ENCODE data around the gene PLET1. TPM values are rescaled to one million over a fixed set of nuclear protein-coding genes. Genes with fewer than 3 reads are reported as not detected.

Gene PLET1
- total and polyA plus RNA-seq, 12 donors, result not detected

DNA sequence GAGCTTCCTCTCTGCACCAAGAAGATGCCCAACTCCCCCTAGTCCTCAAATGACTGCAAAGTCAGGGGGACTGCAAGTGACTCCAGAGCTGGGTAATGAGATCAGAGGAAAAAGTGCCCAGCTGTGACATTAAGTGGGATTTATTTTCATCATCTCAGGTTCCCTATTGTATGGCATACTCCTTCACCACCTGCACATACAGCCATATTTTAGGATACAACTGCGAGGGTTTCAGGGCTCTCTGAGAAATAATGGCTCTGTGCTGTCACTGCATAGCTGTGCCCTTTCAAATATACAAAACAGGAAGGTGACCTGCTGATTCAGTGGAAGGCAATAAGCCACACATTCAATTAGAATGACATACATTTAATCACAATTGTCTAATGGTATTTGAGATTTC lies 45.6 kb upstream of the PLET1 start:
- intact Hi-C loops (cut with DNase I), result loop anchor here in 1 of 2 donors (10.0 kb wide), 1 partner anchor 149 kb away; no protein-coding TSS in a partner anchor
- Histone ChIP-seq H3K4me1 (replicated peaks in 1 of 2) (peaks cover 8 to 17% of the 10 kb centered on the region in 2 donors), H3K9me3 (replicated peaks in 1 of 3) (no peaks in the 10 kb centered on the region), H3K4me3 (no peak overlapping the region), H3K27ac (no peak overlapping the region), H3K36me3 (replicated peaks in 1 of 2) (no peaks in the 10 kb centered on the region), H3K27me3 (no peaks in the 10 kb centered on the region)
- DNase-seq, result no peak
- WGBS, 4 donors, result 50 to 91% (median 80%) methylated on average over 1 of the region's 1 CpG
- TF ChIP-seq, protein P1, sequence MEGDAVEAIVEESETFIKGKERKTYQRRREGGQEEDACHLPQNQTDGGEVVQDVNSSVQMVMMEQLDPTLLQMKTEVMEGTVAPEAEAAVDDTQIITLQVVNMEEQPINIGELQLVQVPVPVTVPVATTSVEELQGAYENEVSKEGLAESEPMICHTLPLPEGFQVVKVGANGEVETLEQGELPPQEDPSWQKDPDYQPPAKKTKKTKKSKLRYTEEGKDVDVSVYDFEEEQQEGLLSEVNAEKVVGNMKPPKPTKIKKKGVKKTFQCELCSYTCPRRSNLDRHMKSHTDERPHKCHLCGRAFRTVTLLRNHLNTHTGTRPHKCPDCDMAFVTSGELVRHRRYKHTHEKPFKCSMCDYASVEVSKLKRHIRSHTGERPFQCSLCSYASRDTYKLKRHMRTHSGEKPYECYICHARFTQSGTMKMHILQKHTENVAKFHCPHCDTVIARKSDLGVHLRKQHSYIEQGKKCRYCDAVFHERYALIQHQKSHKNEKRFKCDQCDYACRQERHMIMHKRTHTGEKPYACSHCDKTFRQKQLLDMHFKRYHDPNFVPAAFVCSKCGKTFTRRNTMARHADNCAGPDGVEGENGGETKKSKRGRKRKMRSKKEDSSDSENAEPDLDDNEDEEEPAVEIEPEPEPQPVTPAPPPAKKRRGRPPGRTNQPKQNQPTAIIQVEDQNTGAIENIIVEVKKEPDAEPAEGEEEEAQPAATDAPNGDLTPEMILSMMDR (IDR thresholded peaks at IDR 0.05), result no peak
- TF ChIP-seq POLR2A (IDR thresholded peaks at IDR 0.05), result no peak

DNA sequence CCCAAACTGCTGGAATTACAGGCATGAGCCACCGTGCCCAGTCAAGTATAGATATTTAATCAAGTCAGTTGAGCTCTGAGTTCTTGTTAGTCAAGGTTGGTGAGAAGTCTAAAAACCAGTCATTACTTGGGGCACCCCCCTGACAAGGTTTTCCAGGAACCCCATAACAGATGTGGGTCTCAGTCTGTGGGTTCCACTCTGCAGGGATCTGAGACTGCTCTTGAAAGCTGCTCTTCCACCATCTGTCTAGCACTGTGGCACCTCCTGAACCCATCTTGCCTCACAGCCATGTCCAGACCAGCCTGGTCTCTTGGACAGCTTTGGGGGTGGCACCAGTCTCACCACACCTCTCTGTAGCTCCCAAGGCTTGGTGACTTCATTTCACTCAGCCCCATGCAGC lies 44.3 kb upstream of the PLET1 start:
- no peak for DNase-seq
- H3K27ac ChIP-seq, result no peak overlapping the region
- H3K4me3 ChIP-seq, result no peak overlapping the region
- WGBS, 4 donors, result 88 to 100% (median 92%) methylated on average over 1 of the region's 1 CpG
- TF ChIP-seq, protein P1 (IDR thresholded peaks at IDR 0.05), result no peak
- TF ChIP-seq POLR2A (IDR thresholded peaks at IDR 0.05), result no peak
- peaks cover 8 to 17% of the 10 kb centered on the region in 2 donors for H3K4me1 ChIP-seq (replicated peaks in 1 of 2)
- H3K36me3 ChIP-seq (replicated peaks in 1 of 2), result no peaks in the 10 kb centered on the region
- H3K9me3 ChIP-seq (replicated peaks in 1 of 3), result no peaks in the 10 kb centered on the region
- no peaks in the 10 kb centered on the region for H3K27me3 ChIP-seq
- intact Hi-C loops (cut with DNase I), result loop anchor here (5.0 to 10.0 kb wide), 2 partner anchors 150 to 982 kb away; no protein-coding TSS in a partner anchor

DNA sequence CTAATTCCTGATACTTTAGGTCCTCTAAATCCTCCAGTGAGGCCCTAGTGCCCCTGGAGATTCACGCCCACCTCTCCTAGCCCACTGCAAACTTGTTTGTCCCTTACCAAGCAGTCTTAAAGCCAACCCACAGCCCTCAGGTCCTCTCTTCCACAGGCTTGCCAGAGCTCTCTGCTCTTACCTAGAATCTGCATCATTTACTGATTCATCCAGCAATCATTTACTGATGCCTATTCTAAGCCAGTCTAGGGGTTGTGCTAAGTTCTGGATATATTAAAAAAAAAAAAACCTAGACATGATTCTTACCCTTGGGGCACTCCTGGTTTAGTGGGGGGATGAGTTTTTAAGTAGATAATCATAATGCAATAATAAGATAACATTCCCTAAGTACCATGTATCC lies 43.0 kb upstream of the PLET1 start:
- TF ChIP-seq, protein P1 (IDR thresholded peaks at IDR 0.05), result no peak
- TF ChIP-seq POLR2A (IDR thresholded peaks at IDR 0.05), result no peak
- H3K27ac ChIP-seq, result no peak overlapping the region
- no peak overlapping the region for H3K4me3 ChIP-seq
- no peaks in the 10 kb centered on the region for H3K36me3 ChIP-seq (replicated peaks in 1 of 2)
- H3K27me3 ChIP-seq, result no peaks in the 10 kb centered on the region
- no peaks in the 10 kb centered on the region for H3K9me3 ChIP-seq (replicated peaks in 1 of 3)
- DNase-seq, result no peak
- peaks cover 8 to 17% of the 10 kb centered on the region in 2 donors for H3K4me1 ChIP-seq (replicated peaks in 1 of 2)
- 83 to 95% (median 94%) methylated on average over 1 of the region's 1 CpG for WGBS, 4 donors
- intact Hi-C loops (cut with DNase I), result loop anchor here (5.0 to 10.0 kb wide), 2 partner anchors 151 to 984 kb away; no protein-coding TSS in a partner anchor

DNA sequence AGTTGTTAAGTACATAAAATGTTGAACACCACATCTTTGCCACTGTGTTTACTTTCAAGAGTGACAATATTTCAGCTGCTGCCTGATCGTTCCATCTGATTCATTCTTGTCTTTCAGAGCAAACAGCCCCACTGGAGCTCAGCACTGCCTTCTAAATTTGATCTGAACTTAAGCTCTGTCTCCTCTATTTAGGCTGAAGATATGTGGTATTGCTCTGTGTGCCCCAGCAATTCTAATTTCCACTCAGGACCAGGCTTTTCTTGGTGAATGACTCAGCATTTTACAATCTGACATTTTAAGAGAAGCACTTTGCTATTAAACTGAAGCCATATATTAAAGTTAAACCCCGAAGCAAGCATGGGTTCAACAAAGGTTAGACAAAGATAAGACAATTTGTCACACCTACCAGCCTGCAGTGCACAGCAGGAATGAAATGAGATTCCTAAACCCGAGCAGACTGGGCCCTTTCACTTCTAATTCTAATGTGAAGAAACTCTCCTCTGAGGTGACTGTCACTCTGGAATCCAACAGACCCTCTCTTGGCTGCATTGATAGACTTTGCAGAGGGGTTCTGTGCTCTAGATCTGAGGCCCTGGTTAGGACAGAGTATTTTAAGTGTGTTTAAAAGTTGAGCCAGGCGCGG lies 41.7 kb upstream of the PLET1 start:
- H3K9me3 ChIP-seq (replicated peaks in 1 of 3), result no peaks in the 10 kb centered on the region
- 46 to 56% (median 49%) methylated on average over 5 of the region's 5 CpGs for WGBS, 4 donors
- H3K36me3 ChIP-seq (replicated peaks in 1 of 2), result no peaks in the 10 kb centered on the region
- peaks cover 8 to 14% of the 10 kb centered on the region in 2 donors for H3K4me1 ChIP-seq (replicated peaks in 1 of 2)
- intact Hi-C loops (cut with DNase I), result loop anchor here (5.0 to 10.0 kb wide), 2 partner anchors 152 to 985 kb away; no protein-coding TSS in a partner anchor
- H3K27ac ChIP-seq, result peak overlapping the region in 3 of 5 donors; percentile 47 to 57 (median 50)
- H3K27me3 ChIP-seq, result no peaks in the 10 kb centered on the region
- no peak for DNase-seq
- H3K4me3 ChIP-seq, result no peak overlapping the region
- TF ChIP-seq, protein P1 (IDR thresholded peaks at IDR 0.05), result no peak
- TF ChIP-seq POLR2A (IDR thresholded peaks at IDR 0.05), result no peak

All from adrenal gland (tissue), 12 donors.